Measurements from ENCODE around the gene PTPN23. TPM values are rescaled to one million over a fixed set of nuclear protein-coding genes. Genes with fewer than 3 reads are reported as not detected.

The PTPN23 gene, protein sequence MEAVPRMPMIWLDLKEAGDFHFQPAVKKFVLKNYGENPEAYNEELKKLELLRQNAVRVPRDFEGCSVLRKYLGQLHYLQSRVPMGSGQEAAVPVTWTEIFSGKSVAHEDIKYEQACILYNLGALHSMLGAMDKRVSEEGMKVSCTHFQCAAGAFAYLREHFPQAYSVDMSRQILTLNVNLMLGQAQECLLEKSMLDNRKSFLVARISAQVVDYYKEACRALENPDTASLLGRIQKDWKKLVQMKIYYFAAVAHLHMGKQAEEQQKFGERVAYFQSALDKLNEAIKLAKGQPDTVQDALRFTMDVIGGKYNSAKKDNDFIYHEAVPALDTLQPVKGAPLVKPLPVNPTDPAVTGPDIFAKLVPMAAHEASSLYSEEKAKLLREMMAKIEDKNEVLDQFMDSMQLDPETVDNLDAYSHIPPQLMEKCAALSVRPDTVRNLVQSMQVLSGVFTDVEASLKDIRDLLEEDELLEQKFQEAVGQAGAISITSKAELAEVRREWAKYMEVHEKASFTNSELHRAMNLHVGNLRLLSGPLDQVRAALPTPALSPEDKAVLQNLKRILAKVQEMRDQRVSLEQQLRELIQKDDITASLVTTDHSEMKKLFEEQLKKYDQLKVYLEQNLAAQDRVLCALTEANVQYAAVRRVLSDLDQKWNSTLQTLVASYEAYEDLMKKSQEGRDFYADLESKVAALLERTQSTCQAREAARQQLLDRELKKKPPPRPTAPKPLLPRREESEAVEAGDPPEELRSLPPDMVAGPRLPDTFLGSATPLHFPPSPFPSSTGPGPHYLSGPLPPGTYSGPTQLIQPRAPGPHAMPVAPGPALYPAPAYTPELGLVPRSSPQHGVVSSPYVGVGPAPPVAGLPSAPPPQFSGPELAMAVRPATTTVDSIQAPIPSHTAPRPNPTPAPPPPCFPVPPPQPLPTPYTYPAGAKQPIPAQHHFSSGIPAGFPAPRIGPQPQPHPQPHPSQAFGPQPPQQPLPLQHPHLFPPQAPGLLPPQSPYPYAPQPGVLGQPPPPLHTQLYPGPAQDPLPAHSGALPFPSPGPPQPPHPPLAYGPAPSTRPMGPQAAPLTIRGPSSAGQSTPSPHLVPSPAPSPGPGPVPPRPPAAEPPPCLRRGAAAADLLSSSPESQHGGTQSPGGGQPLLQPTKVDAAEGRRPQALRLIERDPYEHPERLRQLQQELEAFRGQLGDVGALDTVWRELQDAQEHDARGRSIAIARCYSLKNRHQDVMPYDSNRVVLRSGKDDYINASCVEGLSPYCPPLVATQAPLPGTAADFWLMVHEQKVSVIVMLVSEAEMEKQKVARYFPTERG (N-terminal part only)
- 25.9 TPM for total RNA-seq

DNA sequence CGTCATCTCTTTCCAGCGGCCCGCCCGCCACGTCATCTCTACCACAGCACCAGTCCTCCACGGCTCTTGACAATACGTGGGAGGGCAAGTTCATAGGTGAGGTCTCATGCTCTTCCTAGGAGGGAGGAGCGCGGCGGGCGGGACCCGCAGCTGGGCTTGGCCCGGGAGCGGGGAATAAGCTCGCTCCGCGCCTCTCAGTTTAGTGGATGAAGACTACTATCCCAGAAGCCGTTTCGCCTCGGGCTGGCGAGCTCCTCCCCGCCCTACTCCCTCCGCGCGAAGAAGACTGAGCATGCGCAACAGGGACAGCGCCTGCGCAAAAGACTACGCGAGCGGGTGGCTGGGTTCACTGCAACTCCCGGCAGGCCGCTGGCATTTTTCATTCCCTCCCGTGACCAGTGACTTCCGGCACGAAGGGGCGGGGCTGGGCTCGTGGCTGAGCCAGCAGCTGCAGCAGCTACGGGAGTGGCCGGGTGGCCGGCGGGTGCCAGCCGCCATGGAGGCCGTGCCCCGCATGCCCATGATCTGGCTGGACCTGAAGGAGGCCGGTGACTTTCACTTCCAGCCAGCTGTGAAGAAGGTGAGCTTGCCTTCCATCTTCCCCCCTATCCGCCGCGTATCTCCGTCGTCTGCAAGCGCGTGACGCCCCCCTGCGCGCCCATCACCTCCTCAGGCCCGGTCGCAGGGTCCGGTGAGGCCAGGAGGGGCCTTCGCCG is at the start of gene PTPN23:
PTPN23 (plus strand) TSS at position 421 of the 716 bp plus-strand sequence; CDS start at position 497, 76 bp downstream.

Other genes with a start within 250 kb of the PTPN23 start
- 66.4 TPM for gene SETD2, start 216.9 kb upstream of the PTPN23 start, total RNA-seq
- gene KIF9, start 98.2 kb upstream of the PTPN23 start, total RNA-seq, result 19.4 TPM
- 14.6 TPM for gene KLHL18, start 98.1 kb upstream of the PTPN23 start, total RNA-seq
- 101 TPM for gene SCAP, start 94.9 kb downstream of the PTPN23 start, total RNA-seq
- gene ELP6, start 132.7 kb downstream of the PTPN23 start, total RNA-seq, result 35.5 TPM
- gene CSPG5, start 197.8 kb downstream of the PTPN23 start, total RNA-seq, result 1.3 TPM

Data from metanephros (tissue), 1 donor.